ENCODE measurements around the gene ANKS6. TPM values are rescaled to one million over a fixed set of nuclear protein-coding genes. Genes with fewer than 3 reads are reported as not detected.

The ANKS6 gene
- total RNA-seq, 1 experiment from 2014 or later = 46.3 TPM

DNA sequence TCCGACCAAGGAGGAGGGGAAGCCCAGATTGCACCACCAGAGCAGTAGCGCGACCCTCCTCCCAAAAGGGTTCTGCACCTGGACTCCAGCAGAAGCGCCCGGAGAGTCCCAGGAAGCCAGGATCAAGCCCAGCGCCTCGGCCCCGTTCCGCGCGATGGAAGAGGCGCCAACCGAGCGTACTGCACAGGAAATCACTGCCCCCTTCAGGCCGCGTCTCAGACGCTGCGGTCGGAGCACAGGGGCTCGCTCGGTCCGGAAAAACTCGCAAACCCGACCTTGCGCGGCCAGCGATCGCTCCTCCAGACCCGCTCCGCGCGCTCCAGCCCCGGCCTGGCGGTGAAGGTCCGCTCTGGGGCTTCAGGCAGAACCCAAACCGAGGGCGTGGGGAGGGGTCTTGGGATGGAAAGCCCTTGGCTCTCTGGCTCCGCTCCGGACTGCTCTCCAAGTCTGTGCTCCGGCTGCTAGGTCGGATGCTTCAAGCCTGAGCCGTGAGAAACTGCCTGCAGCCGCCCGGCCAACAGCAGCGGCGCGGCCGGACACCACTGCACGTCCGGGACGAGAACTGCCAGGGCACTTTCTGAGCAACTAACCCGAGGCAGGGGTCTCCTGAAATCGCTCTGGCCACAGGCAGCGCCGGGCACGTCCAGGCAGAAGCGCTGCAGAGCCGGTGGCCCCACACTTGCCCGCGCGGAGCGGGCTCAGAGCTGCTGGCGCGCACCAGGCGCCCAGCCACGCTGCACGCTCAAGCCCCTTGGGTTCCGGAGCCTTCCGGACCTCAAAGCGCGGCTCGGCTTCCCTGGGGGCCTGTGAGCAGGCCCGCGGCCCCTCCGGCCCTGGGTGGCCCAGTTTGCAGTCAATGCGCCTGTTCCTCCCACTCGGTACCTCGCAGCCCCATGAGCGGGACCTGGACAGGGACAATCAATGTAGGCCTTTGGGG, 88.9 kb downstream of the ANKS6 start:
- peaks cover 17% of the 10 kb centered on the region for H3K23me2 ChIP-seq (ENCODE audit: insufficient read length, low read depth, low read length, poor library complexity, severe bottlenecking)
- H3K23ac ChIP-seq (ENCODE audit: insufficient read length, low read depth, low read length) = no peak overlapping the region
- H2AK5ac ChIP-seq (ENCODE audit: insufficient read length, low read length) = no peak overlapping the region
- no peak overlapping the region for H3T11ph ChIP-seq (ENCODE audit: low read length)
- WGBS (ENCODE audit: extremely low coverage, insufficient read length, low lambda C conversion rate) = no CpG with 5 or more reads among the region's 79 CpGs
- H4K91ac ChIP-seq (ENCODE audit: insufficient read length, low read depth, low read length) = no peak overlapping the region
- H3K4me1 ChIP-seq (ENCODE audit: insufficient read depth, low read length) = no peaks in the 10 kb centered on the region
- peaks cover 87% of the 10 kb centered on the region for H3K27me3 Mint-ChIP-seq (ENCODE audit: low read depth)
- no peak overlapping the region for H2BK5ac ChIP-seq (ENCODE audit: insufficient read length, low read length)
- no peak overlapping the region for H4K8ac ChIP-seq (replicated peaks; ENCODE audit: insufficient read length, low read depth, low read length)
- H3K27ac ChIP-seq (ENCODE audit: insufficient read length, low read depth, low read length) = no peak overlapping the region
- no peak overlapping the region for H3K9ac ChIP-seq (ENCODE audit: extremely low read depth, insufficient read length, low read length)
- H3K36me3 Mint-ChIP-seq (ENCODE audit: insufficient read depth in 1 of 3, low read depth in 3 of 3) = no peaks in the 10 kb centered on the region; a peak in 1 of 7 replicates
- no peak overlapping the region for H2BK120ac ChIP-seq (ENCODE audit: low read depth, low read length, poor library complexity, severe bottlenecking)
- H3K27me3 ChIP-seq (ENCODE audit: insufficient read depth, low read length) = peaks cover 38% of the 10 kb centered on the region
- no peak overlapping the region for H2AFZ ChIP-seq (ENCODE audit: low read length)
- peak; percentile 85 for DNase-seq
- no peak overlapping the region for H3K14ac ChIP-seq (ENCODE audit: insufficient read depth, low read length)
- TF ChIP-seq, protein P1, sequence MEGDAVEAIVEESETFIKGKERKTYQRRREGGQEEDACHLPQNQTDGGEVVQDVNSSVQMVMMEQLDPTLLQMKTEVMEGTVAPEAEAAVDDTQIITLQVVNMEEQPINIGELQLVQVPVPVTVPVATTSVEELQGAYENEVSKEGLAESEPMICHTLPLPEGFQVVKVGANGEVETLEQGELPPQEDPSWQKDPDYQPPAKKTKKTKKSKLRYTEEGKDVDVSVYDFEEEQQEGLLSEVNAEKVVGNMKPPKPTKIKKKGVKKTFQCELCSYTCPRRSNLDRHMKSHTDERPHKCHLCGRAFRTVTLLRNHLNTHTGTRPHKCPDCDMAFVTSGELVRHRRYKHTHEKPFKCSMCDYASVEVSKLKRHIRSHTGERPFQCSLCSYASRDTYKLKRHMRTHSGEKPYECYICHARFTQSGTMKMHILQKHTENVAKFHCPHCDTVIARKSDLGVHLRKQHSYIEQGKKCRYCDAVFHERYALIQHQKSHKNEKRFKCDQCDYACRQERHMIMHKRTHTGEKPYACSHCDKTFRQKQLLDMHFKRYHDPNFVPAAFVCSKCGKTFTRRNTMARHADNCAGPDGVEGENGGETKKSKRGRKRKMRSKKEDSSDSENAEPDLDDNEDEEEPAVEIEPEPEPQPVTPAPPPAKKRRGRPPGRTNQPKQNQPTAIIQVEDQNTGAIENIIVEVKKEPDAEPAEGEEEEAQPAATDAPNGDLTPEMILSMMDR (conservative IDR thresholded peaks at IDR 0.05) = peak; percentile 86
- no peaks in the 10 kb centered on the region for H3K79me1 ChIP-seq (ENCODE audit: insufficient read depth, low read depth, low read length, poor library complexity, severe bottlenecking)
- no peak overlapping the region for H2BK20ac ChIP-seq (ENCODE audit: low read depth, low read length, poor library complexity, severe bottlenecking)
- no peak overlapping the region for H3K56ac ChIP-seq (ENCODE audit: insufficient read length, low read depth, low read length)
- no peak overlapping the region for H3K18ac ChIP-seq (ENCODE audit: insufficient read length, low read depth, low read length)
- H3K4me1 Mint-ChIP-seq = peaks cover 7 to 14% of the 10 kb centered on the region in 2 experiments
- H3K9me3 Mint-ChIP-seq = no peaks in the 10 kb centered on the region; a peak in 2 of 5 replicates
- peak overlapping the region; percentile 45 for H3K4me2 ChIP-seq (ENCODE audit: insufficient read depth, insufficient read length, low read length)
- no peak overlapping the region for H2BK12ac ChIP-seq (ENCODE audit: insufficient read length, low read depth, low read length)
- no peaks in the 10 kb centered on the region for H3K9me3 ChIP-seq (ENCODE audit: control insufficient read depth, low read depth, low read length)
- H4K5ac ChIP-seq (ENCODE audit: insufficient read length, low read depth, low read length) = no peak overlapping the region
- H3K4ac ChIP-seq (ENCODE audit: low read depth, low read length) = no peak overlapping the region
- H3K79me2 ChIP-seq (ENCODE audit: insufficient read depth, low read length) = no peaks in the 10 kb centered on the region
- H4K20me1 ChIP-seq (ENCODE audit: control insufficient read depth, insufficient read depth, insufficient read length) = no peaks in the 10 kb centered on the region
- no peak overlapping the region for H2BK15ac ChIP-seq (ENCODE audit: low read depth, low read length)
- peak overlapping the region; percentile 55 to 80 for H3K4me3 Mint-ChIP-seq
- no peak overlapping the region for H3K27ac Mint-ChIP-seq
